ENCODE measurements around the gene DYNC2H1. TPM values are rescaled to one million over a fixed set of nuclear protein-coding genes. Genes with fewer than 3 reads are reported as not detected.
A peak's percentile ranks its signal among the peaks of the same experiment; 100 is the strongest.

Gene DYNC2H1
- total RNA-seq, 1 donor from 2014 or later, result 17.2 TPM

DNA sequence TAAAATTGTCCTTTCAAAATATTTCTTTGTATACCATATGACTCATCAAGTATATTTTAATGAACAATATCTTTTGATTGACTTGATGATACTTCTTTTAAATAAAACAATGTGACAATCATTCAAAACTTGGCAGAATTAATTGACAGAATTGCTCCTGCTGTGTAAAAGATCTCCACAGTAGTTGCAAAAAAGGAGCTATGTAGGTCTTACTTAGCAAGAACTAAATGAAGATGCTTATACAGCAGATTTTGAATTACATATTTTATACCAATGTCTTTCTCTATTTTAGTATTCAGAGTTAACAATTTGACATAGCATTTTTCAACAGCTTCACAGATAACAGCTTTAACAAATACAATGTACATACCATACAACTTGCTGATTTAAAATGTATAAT is 144.9 kb downstream of the DYNC2H1 start:
- Histone ChIP-seq H2AFZ (ENCODE audit: low read depth, low read length) (no peak overlapping the region), H3K27ac (ENCODE audit: low read depth, low read length) (no peak overlapping the region), H3K4me2 (ENCODE audit: low read length) (no peak overlapping the region), H3K9ac (ENCODE audit: low read length) (no peak overlapping the region), H3K4me3 (ENCODE audit: insufficient read depth, low read depth, low read length) (no peak overlapping the region), H3K4me1 (ENCODE audit: insufficient read depth, low read length) (no peaks in the 10 kb centered on the region), H3K79me2 (ENCODE audit: insufficient read depth, low read length) (no peaks in the 10 kb centered on the region), H3K27me3 (ENCODE audit: insufficient read depth, low read length) (no peaks in the 10 kb centered on the region), H3K9me3 (ENCODE audit: insufficient read depth, low read depth, low read length) (no peaks in the 10 kb centered on the region), H4K20me1 (ENCODE audit: insufficient read depth, low read length) (no peaks in the 10 kb centered on the region), H3K36me3 (ENCODE audit: insufficient read depth, low read length) (no peaks in the 10 kb centered on the region)
- Mint-ChIP-seq H3K36me3 (ENCODE audit: low read depth, unreplicated experiment) (no peaks in the 10 kb centered on the region), H3K9me3 (ENCODE audit: unreplicated experiment) (no peaks in the 10 kb centered on the region), H3K27ac (ENCODE audit: unreplicated experiment) (no peak overlapping the region), H3K4me3 (ENCODE audit: unreplicated experiment) (no peak overlapping the region), H3K4me1 (ENCODE audit: low read depth, unreplicated experiment) (no peaks in the 10 kb centered on the region), H3K27me3 (ENCODE audit: low read depth, unreplicated experiment) (no peaks in the 10 kb centered on the region)
- TF ChIP-seq, protein P1, sequence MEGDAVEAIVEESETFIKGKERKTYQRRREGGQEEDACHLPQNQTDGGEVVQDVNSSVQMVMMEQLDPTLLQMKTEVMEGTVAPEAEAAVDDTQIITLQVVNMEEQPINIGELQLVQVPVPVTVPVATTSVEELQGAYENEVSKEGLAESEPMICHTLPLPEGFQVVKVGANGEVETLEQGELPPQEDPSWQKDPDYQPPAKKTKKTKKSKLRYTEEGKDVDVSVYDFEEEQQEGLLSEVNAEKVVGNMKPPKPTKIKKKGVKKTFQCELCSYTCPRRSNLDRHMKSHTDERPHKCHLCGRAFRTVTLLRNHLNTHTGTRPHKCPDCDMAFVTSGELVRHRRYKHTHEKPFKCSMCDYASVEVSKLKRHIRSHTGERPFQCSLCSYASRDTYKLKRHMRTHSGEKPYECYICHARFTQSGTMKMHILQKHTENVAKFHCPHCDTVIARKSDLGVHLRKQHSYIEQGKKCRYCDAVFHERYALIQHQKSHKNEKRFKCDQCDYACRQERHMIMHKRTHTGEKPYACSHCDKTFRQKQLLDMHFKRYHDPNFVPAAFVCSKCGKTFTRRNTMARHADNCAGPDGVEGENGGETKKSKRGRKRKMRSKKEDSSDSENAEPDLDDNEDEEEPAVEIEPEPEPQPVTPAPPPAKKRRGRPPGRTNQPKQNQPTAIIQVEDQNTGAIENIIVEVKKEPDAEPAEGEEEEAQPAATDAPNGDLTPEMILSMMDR (IDR thresholded peaks at IDR 0.05; ENCODE audit: insufficient read depth, low read depth, low read length), result no peak
- FAIRE-seq (no peak), DNase-seq (ENCODE audit: low read depth) (no peak)

- no peak for TF ChIP-seq EZH2 (IDR thresholded peaks at IDR 0.05; ENCODE audit: insufficient read depth, low read length)
- TF ChIP-seq, protein P1 (IDR thresholded peaks at IDR 0.05; ENCODE audit: insufficient read depth, low read depth, low read length), result peak; percentile 39
- H3K27ac Mint-ChIP-seq (ENCODE audit: unreplicated experiment), result no peak overlapping the region
- Histone ChIP-seq H3K36me3 (ENCODE audit: insufficient read depth, low read length) (no peaks in the 10 kb centered on the region), H3K4me2 (ENCODE audit: low read length) (no peak overlapping the region), H3K9ac (ENCODE audit: low read length) (no peak overlapping the region), H4K20me1 (ENCODE audit: insufficient read depth, low read length) (no peaks in the 10 kb centered on the region), H3K4me1 (ENCODE audit: insufficient read depth, low read length) (no peaks in the 10 kb centered on the region), H3K4me3 (ENCODE audit: insufficient read depth, low read depth, low read length) (no peak overlapping the region), H3K9me3 (ENCODE audit: insufficient read depth, low read depth, low read length) (no peaks in the 10 kb centered on the region), H3K27ac (ENCODE audit: low read depth, low read length) (no peak overlapping the region), H3K27me3 (ENCODE audit: insufficient read depth, low read length) (no peaks in the 10 kb centered on the region), H2AFZ (ENCODE audit: low read depth, low read length) (no peak overlapping the region), H3K79me2 (ENCODE audit: insufficient read depth, low read length) (no peaks in the 10 kb centered on the region)
- H3K4me1 Mint-ChIP-seq (ENCODE audit: low read depth, unreplicated experiment), result no peaks in the 10 kb centered on the region
- peak; percentile 18 for DNase-seq (ENCODE audit: low read depth)
- no peaks in the 10 kb centered on the region for H3K27me3 Mint-ChIP-seq (ENCODE audit: low read depth, unreplicated experiment)
- FAIRE-seq, result peak; percentile 63
- H3K4me3 Mint-ChIP-seq (ENCODE audit: unreplicated experiment), result no peak overlapping the region
- no peaks in the 10 kb centered on the region for H3K9me3 Mint-ChIP-seq (ENCODE audit: unreplicated experiment)
- no peaks in the 10 kb centered on the region for H3K36me3 Mint-ChIP-seq (ENCODE audit: low read depth, unreplicated experiment)
These were observed 148.1 kb downstream of the DYNC2H1 start for GRCh38 chr11:103257360-103257759.

DNA sequence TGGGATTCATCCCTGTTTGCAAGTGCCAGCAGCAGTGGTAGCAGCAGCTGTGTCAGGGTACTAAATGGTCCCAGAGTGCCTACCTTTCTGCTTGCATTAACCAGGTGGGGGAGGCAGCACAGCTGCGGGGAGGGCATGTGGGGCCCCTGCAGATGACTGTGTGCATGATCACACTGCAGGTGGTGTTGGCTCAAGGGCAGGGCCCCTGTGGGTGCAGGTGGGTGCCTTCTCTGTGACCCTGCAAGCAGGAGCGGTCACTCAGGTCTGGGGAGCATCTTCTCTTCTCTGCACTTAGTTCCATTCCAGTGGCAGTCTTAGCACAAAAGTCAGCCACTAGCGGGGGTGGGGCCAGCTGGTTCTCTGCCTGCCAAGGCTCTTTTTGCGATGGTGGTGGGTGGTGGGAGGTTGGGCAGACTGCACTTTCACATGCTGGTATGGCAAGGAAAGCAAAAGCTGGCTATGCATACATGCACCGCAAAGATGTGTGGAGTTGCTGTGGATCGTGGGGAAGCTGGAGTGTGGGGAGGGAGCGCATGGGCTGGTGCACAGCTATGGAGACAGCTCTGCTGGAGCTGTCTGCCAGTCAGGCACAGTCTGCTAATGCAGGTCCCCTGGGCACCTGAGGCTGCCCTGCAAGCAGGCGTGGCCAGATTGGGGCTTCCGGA is 157.1 kb downstream of the DYNC2H1 start:
- TF ChIP-seq, protein P1 (IDR thresholded peaks at IDR 0.05; ENCODE audit: insufficient read depth, low read depth, low read length), result no peak
- TF ChIP-seq EZH2 (IDR thresholded peaks at IDR 0.05; ENCODE audit: insufficient read depth, low read length), result no peak
- no peak overlapping the region for H3K4me3 Mint-ChIP-seq (ENCODE audit: unreplicated experiment)
- no peaks in the 10 kb centered on the region for H3K27me3 Mint-ChIP-seq (ENCODE audit: low read depth, unreplicated experiment)
- Histone ChIP-seq H3K79me2 (ENCODE audit: insufficient read depth, low read length) (no peaks in the 10 kb centered on the region), H4K20me1 (ENCODE audit: insufficient read depth, low read length) (no peaks in the 10 kb centered on the region), H3K4me3 (ENCODE audit: insufficient read depth, low read depth, low read length) (no peak overlapping the region), H3K27ac (ENCODE audit: low read depth, low read length) (no peak overlapping the region), H3K9ac (ENCODE audit: low read length) (no peak overlapping the region), H3K27me3 (ENCODE audit: insufficient read depth, low read length) (no peaks in the 10 kb centered on the region), H3K36me3 (ENCODE audit: insufficient read depth, low read length) (no peaks in the 10 kb centered on the region), H3K4me1 (ENCODE audit: insufficient read depth, low read length) (no peaks in the 10 kb centered on the region), H3K9me3 (ENCODE audit: insufficient read depth, low read depth, low read length) (no peaks in the 10 kb centered on the region), H3K4me2 (ENCODE audit: low read length) (no peak overlapping the region), H2AFZ (ENCODE audit: low read depth, low read length) (no peak overlapping the region)
- H3K4me1 Mint-ChIP-seq (ENCODE audit: low read depth, unreplicated experiment), result no peaks in the 10 kb centered on the region
- no peak overlapping the region for H3K27ac Mint-ChIP-seq (ENCODE audit: unreplicated experiment)
- FAIRE-seq (no peak), DNase-seq (ENCODE audit: low read depth) (no peak)
- H3K36me3 Mint-ChIP-seq (ENCODE audit: low read depth, unreplicated experiment), result peaks cover 3% of the 10 kb centered on the region
- H3K9me3 Mint-ChIP-seq (ENCODE audit: unreplicated experiment), result no peaks in the 10 kb centered on the region
